D721Med (cell line): ENCODE data around the gene SHLD1.
"Not testable (repeated sequence)": the region's sequence is repeated elsewhere in the genome, so short reads cannot be mapped to it uniquely, and the experiment has no call there.

Experiments used
- DNase-seq: peaks from one replicate; pipeline ENCODE4 v3.0.0; 2011; ENCODE audit warnings: low spot score; ENCODE audit not compliant: insufficient read length
- FAIRE-seq: peaks from 2 replicates; lab custom pipeline; 2011; peaks lifted over from hg19 to GRCh38; lab: Jason Lieb, UNC
- TF ChIP-seq, protein P1 (sequence below): IDR thresholded peaks from 2 replicates; pipeline ENCODE4 v1.5.1; 2012; ENCODE audit warnings: mild to moderate bottlenecking, control low read depth; ENCODE audit not compliant: insufficient read depth; ENCODE audit errors: missing control alignments

The SHLD1 gene

GRCh38 chr20:5770987-5771318 is 20.8 kb downstream of the SHLD1 start:
- TF ChIP-seq, protein P1, sequence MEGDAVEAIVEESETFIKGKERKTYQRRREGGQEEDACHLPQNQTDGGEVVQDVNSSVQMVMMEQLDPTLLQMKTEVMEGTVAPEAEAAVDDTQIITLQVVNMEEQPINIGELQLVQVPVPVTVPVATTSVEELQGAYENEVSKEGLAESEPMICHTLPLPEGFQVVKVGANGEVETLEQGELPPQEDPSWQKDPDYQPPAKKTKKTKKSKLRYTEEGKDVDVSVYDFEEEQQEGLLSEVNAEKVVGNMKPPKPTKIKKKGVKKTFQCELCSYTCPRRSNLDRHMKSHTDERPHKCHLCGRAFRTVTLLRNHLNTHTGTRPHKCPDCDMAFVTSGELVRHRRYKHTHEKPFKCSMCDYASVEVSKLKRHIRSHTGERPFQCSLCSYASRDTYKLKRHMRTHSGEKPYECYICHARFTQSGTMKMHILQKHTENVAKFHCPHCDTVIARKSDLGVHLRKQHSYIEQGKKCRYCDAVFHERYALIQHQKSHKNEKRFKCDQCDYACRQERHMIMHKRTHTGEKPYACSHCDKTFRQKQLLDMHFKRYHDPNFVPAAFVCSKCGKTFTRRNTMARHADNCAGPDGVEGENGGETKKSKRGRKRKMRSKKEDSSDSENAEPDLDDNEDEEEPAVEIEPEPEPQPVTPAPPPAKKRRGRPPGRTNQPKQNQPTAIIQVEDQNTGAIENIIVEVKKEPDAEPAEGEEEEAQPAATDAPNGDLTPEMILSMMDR: no peak
- FAIRE-seq (no peak), DNase-seq (no peak)

DNA sequence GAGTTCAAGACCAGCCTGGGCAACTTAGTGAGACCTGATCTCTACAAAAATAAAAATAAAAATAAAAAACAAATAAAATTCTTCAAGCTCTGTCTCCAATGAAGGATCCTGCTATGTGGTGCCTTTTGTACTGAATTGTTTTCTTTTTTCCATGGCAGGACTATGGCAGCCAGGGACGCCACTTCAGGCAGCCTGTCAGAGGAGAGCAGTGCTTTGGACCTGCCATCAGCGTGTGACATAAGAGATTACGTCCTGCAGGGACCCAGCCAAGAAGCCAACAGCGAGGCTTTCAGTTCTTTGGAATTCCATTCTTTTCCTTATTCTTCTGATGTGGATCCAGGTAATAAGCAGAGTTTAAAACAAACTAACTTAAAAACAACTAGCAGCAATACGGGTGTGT is 22.5 kb downstream of the SHLD1 start:
- no peak for DNase-seq
- FAIRE-seq: no peak
- TF ChIP-seq, protein P1: no peak

GRCh38 chr20:5773589-5773988 is 23.4 kb downstream of the SHLD1 start:
- no peak for DNase-seq
- no peak for FAIRE-seq
- TF ChIP-seq, protein P1: no peak

DNA sequence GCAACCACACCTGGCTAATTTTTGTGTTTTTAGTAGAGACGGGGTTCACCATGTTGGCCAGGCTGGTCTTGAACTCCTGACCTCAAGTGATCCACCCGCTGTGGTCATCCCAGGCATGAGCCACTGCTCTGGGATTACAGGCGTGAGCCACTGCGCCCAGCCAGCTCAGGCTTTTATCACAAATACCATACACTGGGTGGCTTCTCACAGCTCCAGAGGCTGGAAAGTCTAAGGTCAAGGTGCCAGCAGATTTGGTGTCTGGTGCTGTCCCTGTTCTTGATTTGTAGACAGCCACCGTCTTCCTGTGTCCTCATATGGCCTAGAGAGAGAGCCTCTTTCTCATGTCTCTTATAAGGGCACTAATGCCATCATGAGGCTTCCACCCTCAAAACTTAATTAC is 25.9 kb downstream of the SHLD1 start:
- TF ChIP-seq, protein P1: no peak
- FAIRE-seq: no peak

GRCh38 chr20:5779071-5779900 is 29.1 kb downstream of the SHLD1 start:
- FAIRE-seq (no peak), DNase-seq (no peak)
- TF ChIP-seq, protein P1: no peak

More for the DNA sequence above, 25.9 kb downstream of the SHLD1 start:
- no peak for DNase-seq

- FAIRE-seq (no peak), DNase-seq (no peak)
- TF ChIP-seq, protein P1: no peak
Observed at GRCh38 chr20:5780846-5781217, 30.6 kb downstream of the SHLD1 start.

GRCh38 chr20:5781367-5781766 is 31.2 kb downstream of the SHLD1 start:
- not testable (repeated sequence) for FAIRE-seq, DNase-seq
